Lung (tissue), 12 donors: ENCODE measurements around the gene ZBTB47. TPM values are rescaled to one million over a fixed set of nuclear protein-coding genes. Genes with fewer than 3 reads are reported as not detected.

Source experiments
- ATAC-seq: fragments of 200-7000 bp; cut with Tn5 transposase; one replicate; pipeline ENCODE4 v1.9.1; 2020; ENCODE audit warnings: moderate number of reproducible peaks; ENCODE audit not compliant: insufficient read depth, low FRiP score
- DNase-seq, 3 donors: peaks; one replicate each; pipeline ENCODE4 v3.0.0-alpha.2; 2013 to 2017
- H3K27ac ChIP-seq, 2 donors: one replicate each; pipeline ENCODE4 v1.5.1; 2013; ENCODE audit warnings: mild to moderate bottlenecking in 2 of 2, moderate library complexity in 2 of 2, control low read depth in 1 of 2, inconsistent platforms in 1 of 2, low read depth in 1 of 2, low read length in 1 of 2
- H3K27me3 ChIP-seq, 3 donors: one replicate each; pipeline ENCODE4 v1.5.1; 2013; ENCODE audit warnings: low read length in 2 of 3; ENCODE audit not compliant: control insufficient read depth in 3 of 3, insufficient read depth in 3 of 3
- H3K36me3 ChIP-seq, 4 donors: one replicate each; pipeline ENCODE4 v1.5.1; 2013; ENCODE audit warnings: low read length in 4 of 4, mild to moderate bottlenecking in 1 of 4, moderate library complexity in 1 of 4; ENCODE audit not compliant: control insufficient read depth in 4 of 4, insufficient read depth in 4 of 4
- H3K4me1 ChIP-seq, 5 donors: one replicate each; pipeline ENCODE4 v1.5.1; 2013; ENCODE audit warnings: low read length in 5 of 5, mild to moderate bottlenecking in 2 of 5, moderate library complexity in 1 of 5; ENCODE audit not compliant: control insufficient read depth in 5 of 5, insufficient read depth in 5 of 5
- H3K4me3 ChIP-seq: one replicate; pipeline ENCODE4 v1.5.1; 2013; ENCODE audit warnings: mild to moderate bottlenecking, control low read depth, moderate library complexity
- H3K9ac ChIP-seq, 2 donors: one replicate each; pipeline ENCODE4 v1.5.1; 2013; ENCODE audit warnings: low read length in 2 of 2, control low read depth in 1 of 2; ENCODE audit not compliant: insufficient read depth in 1 of 2
- H3K9me3 ChIP-seq, 4 donors: one replicate each; pipeline ENCODE4 v1.5.1; 2013; ENCODE audit warnings: low read length in 3 of 4, mild to moderate bottlenecking in 1 of 4, moderate library complexity in 1 of 4; ENCODE audit not compliant: control insufficient read depth in 4 of 4, insufficient read depth in 3 of 4
- WGBS, 2 donors: extraction: QIAGEN DNeasy Blood & Tissue Kit; methylation state at CpG; one replicate each; pipeline ENCODE4 v1.1.7; 2013; 5-methylcytosine and 5-hydroxymethylcytosine counted together
- polyA plus RNA-seq, 2 donors: library from polyadenylated mRNA; stranded (reverse); fragments of 200-250 nt; gene quantifications; one replicate each; pipeline ENCODE4 v1.2.1, GENCODE V29; 2013
- total RNA-seq, 2 donors: library from RNA; depleted of rRNA in 1 of 2; stranded (reverse); fragments of >200 nt in 1 of 2; gene quantifications; one replicate each; pipeline ENCODE4 v1.2.1, GENCODE V29; 2014 to 2021
- TF ChIP-seq, protein P1 (sequence below): IDR thresholded peaks from 2 replicates; pipeline ENCODE4 v1.5.1; 2012; ENCODE audit warnings: mild to moderate bottlenecking; ENCODE audit errors: control extremely low read depth, extremely low read depth
- donor health status: control.
- donor health status: control.
- donor health status: Bipolar disorder and iron deficiency.
- donor health status: healthy.
- donor health status: DM: yes; HTN: yes; CAD: no.

ZBTB47 gene
- total and polyA plus RNA-seq, 4 donors: 8.6 to 34.1 (median 15.8) TPM

DNA sequence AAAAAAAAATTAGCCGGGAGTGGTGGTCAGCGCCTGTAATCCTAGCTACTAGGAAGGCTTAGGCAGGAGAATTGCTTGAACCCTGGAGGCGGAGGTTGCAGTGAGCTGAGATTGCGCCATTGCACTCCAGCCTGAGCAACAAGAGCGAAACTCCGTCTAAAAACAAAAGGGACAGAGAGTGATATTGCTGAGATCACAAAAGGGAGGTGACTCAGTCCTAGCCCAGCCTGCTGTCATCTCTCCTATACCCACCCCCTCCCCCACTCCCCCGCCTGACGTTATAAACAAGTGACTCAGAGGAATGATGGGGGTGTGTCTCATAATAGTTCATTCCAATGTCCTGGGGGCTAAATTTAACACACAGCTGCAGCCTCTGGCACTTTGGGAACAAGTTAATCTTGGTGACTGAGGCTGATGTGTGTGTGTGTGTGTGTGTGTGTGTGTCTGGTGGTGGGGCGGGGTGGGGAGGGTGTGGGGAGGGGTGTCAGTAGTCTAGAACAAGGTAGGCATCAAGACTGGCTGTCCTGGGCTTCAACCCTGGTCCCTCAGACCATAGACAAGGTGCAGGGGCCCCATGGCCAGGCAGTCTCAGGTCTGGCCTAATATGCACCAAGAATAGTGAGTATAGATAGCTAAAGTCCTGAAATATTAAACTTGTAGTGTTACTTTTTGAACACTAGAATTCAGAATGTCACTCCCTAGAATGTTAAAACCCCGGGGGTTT is 30.5 kb downstream of the ZBTB47 start:
- Histone ChIP-seq H3K9ac (no peak overlapping the region), H3K4me3 (no peak overlapping the region), H3K27me3 (peaks cover 0 to 28% (median 15%) of the 10 kb centered on the region in 3 donors), H3K27ac (peak overlapping the region in 1 of 2 donors; percentile 77), H3K9me3 (peaks cover 0 to 6% (median 0%) of the 10 kb centered on the region in 4 donors), H3K36me3 (no peaks in the 10 kb centered on the region), H3K4me1 (peaks cover 0 to 7% (median 0%) of the 10 kb centered on the region in 5 donors)
- ATAC-seq: peak; percentile 73
- DNase-seq: peak in 1 of 3 donors; percentile 14
- TF ChIP-seq, protein P1, sequence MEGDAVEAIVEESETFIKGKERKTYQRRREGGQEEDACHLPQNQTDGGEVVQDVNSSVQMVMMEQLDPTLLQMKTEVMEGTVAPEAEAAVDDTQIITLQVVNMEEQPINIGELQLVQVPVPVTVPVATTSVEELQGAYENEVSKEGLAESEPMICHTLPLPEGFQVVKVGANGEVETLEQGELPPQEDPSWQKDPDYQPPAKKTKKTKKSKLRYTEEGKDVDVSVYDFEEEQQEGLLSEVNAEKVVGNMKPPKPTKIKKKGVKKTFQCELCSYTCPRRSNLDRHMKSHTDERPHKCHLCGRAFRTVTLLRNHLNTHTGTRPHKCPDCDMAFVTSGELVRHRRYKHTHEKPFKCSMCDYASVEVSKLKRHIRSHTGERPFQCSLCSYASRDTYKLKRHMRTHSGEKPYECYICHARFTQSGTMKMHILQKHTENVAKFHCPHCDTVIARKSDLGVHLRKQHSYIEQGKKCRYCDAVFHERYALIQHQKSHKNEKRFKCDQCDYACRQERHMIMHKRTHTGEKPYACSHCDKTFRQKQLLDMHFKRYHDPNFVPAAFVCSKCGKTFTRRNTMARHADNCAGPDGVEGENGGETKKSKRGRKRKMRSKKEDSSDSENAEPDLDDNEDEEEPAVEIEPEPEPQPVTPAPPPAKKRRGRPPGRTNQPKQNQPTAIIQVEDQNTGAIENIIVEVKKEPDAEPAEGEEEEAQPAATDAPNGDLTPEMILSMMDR: no peak
- WGBS, 2 donors: 58 to 71% methylated on average over 10 of the region's 10 CpGs

DNA sequence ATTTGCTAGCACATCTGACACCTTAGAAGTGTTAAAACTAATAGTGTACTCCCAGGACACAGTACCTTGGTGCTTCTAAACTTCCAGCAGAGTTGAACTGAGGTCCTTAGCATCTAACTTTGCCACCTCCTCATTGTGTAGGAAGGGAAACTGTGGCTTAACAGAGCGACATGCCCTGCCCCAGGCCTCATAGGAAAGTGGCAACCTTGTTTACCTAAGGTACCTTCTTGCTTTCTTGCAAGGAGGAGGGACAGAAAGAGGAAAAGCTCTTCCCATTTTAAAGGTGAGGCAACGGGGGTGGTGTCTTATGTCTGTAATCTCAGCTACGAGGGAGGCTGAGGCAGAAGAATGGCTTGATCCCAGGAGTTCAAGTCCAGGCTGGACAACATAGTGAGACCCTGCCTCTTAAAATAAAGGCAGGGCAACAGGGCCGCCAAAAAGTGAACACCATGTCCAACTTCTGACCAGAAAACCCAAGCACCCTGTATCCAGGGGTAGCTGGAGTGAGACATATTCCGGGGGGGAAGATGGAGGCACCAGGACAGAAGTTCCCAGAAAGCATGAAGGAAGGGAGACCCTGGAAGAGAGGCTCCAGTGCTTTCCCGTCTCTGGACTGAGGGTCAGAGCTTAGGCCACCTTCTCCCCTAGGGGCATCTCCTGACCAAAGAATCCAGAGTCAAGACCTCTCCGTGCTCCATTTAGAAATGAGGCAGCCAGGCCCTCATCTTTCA is 31.3 kb downstream of the ZBTB47 start:
- DNase-seq: peak in 1 of 3 donors; percentile 5
- H3K27ac ChIP-seq: peak overlapping the region in 1 of 2 donors; percentile 77
- 85 to 89% methylated on average over 7 of the region's 7 CpGs for WGBS, 2 donors
- peaks cover 0 to 6% (median 0%) of the 10 kb centered on the region in 4 donors for H3K9me3 ChIP-seq
- peaks cover 0 to 28% (median 15%) of the 10 kb centered on the region in 3 donors for H3K27me3 ChIP-seq
- TF ChIP-seq, protein P1: no peak
- H3K9ac ChIP-seq: no peak overlapping the region
- no peaks in the 10 kb centered on the region for H3K36me3 ChIP-seq
- peaks cover 0 to 7% (median 0%) of the 10 kb centered on the region in 5 donors for H3K4me1 ChIP-seq
- no peak for ATAC-seq
- H3K4me3 ChIP-seq: no peak overlapping the region

DNA sequence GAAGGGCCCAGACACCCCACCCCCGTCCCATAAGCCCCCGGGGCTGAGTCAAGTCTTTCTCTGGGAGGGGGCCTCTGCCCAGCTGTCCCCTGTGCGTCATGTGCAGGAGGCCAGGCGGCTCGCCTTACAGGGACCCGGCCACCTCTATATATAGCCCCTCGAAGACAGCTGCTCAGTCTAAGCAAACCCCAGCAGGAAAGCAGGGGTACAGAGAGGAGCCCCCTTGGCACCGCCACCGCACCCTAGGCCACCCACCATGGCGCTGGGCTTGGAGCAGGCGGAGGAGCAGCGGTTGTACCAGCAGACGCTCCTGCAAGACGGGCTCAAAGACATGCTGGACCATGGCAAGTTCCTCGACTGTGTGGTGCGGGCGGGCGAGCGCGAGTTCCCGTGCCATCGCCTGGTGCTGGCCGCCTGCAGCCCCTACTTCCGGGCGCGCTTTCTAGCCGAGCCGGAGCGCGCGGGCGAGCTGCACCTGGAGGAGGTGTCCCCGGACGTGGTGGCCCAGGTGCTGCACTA is 31.9 kb downstream of the ZBTB47 start, which contains the start of gene KLHL40:
Gene KLHL40, plus strand, starts transcription at position 175 of the 519 bp plus-strand sequence. Its CDS starts 82 bp downstream, at position 257.
- no peak for ATAC-seq
- Histone ChIP-seq H3K9ac (no peak within 1 kb of the TSS), H3K4me1 (peaks cover 0 to 7% (median 0%) of the 10 kb centered on the region in 5 donors), H3K27ac (peak within 1 kb of the TSS in 1 of 2 donors; percentile 77), H3K9me3 (peaks cover 0 to 6% (median 0%) of the 10 kb centered on the region in 4 donors), H3K36me3 (no peaks in the 10 kb centered on the region), H3K27me3 (peaks cover 0 to 28% (median 15%) of the 10 kb centered on the region in 3 donors), H3K4me3 (no peak within 1 kb of the TSS)
- TF ChIP-seq, protein P1: no peak
- 45 to 50% methylated on average over 34 of the region's 34 CpGs for WGBS, 2 donors
- peak in 1 of 3 donors; percentile 9 for DNase-seq
